GM12874 (cell line): Measurements from ENCODE around the gene UBE4A.

Experiments used
- CTCF ChIP-seq: IDR thresholded peaks from 2 replicates; pipeline ENCODE4 v1.5.1; 2011; ENCODE audit warnings: low read depth, mild to moderate bottlenecking, control low read depth, low read length, moderate library complexity; ENCODE audit not compliant: insufficient read depth

Gene UBE4A

GRCh38 chr11:118401151-118401879 is 41.9 kb downstream of the UBE4A start, which contains the start of gene ATP5MG:
Gene ATP5MG, plus strand, starts transcription at chr11:118401606. Its CDS starts 60 bp downstream, at chr11:118401666.
- TF ChIP-seq CTCF, result no peak

- TF ChIP-seq CTCF, result no peak
Observed at GRCh38 chr11:118401880-118402590, 42.6 kb downstream of the UBE4A start.

- no peak for TF ChIP-seq CTCF
Observed at GRCh38 chr11:118406599-118407166, 47.3 kb downstream of the UBE4A start.

- no peak for TF ChIP-seq CTCF
Observed at GRCh38 chr11:118410055-118410745, 50.8 kb downstream of the UBE4A start.

- TF ChIP-seq CTCF, result no peak
Observed at GRCh38 chr11:118411530-118411929, 52.1 kb downstream of the UBE4A start.

GRCh38 chr11:118412921-118413320 is 53.5 kb downstream of the UBE4A start:
- TF ChIP-seq CTCF, result no peak
